HG02759 (cell line): ENCODE results near the gene KRTAP10-9.
"Not testable (repeated sequence)": the region's sequence is repeated elsewhere in the genome, so short reads cannot be mapped to it uniquely, and the experiment has no call there.

ENCODE experiments used
- ATAC-seq: cut with Tn5 transposase; IDR thresholded peaks from one replicate; pipeline ENCODE4 v1.9.1; 2021; ENCODE audit warnings: mild to moderate bottlenecking, moderate library complexity; ENCODE audit not compliant: unreplicated experiment

Gene KRTAP10-9

GRCh38 chr21:44626673-44627143, at the start of gene KRTAP10-9:
Gene KRTAP10-9, plus strand, starts transcription at chr21:44627093. Its CDS starts 79 bp downstream, at chr21:44627172.
- ATAC-seq, result no peak

- no peak for ATAC-seq
These were observed 48.4 kb upstream of the KRTAP10-9 start for GRCh38 chr21:44578371-44579055.

- ATAC-seq, result no peak
These were observed 47.6 kb upstream of the KRTAP10-9 start for GRCh38 chr21:44579056-44579832.

GRCh38 chr21:44579833-44580144, 47.1 kb upstream of the KRTAP10-9 start:
- no peak for ATAC-seq

- not testable (repeated sequence) for ATAC-seq
These were observed 46.6 kb upstream of the KRTAP10-9 start, which contains the start of gene KRTAP10-5 for GRCh38 chr21:44580231-44580821. Gene KRTAP10-5, minus strand, starts transcription at chr21:44580604. Its CDS starts 26 bp downstream, at chr21:44580578.

- ATAC-seq, result no peak
These were observed 45.7 kb upstream of the KRTAP10-9 start for GRCh38 chr21:44581158-44581557.

- ATAC-seq, result no peak
These were observed 44.8 kb upstream of the KRTAP10-9 start for GRCh38 chr21:44582055-44582454.

GRCh38 chr21:44583089-44583799, 43.6 kb upstream of the KRTAP10-9 start:
- no peak for ATAC-seq

GRCh38 chr21:44583800-44584147, 43.1 kb upstream of the KRTAP10-9 start:
- no peak for ATAC-seq

- ATAC-seq, result no peak
These were observed 41.0 kb upstream of the KRTAP10-9 start for GRCh38 chr21:44585892-44586291.

- ATAC-seq, result no peak
These were observed 37.8 kb upstream of the KRTAP10-9 start for GRCh38 chr21:44589094-44589493.

- no peak for ATAC-seq
These were observed 37.1 kb upstream of the KRTAP10-9 start for GRCh38 chr21:44589586-44590305.

GRCh38 chr21:44590311-44590721, 36.6 kb upstream of the KRTAP10-9 start:
- ATAC-seq, result no peak

GRCh38 chr21:44590897-44591800, 35.7 kb upstream of the KRTAP10-9 start:
- ATAC-seq, result not testable (repeated sequence)

- ATAC-seq, result not testable (repeated sequence)
These were observed 35.1 kb upstream of the KRTAP10-9 start for GRCh38 chr21:44591801-44592130.

GRCh38 chr21:44592446-44593311, 34.2 kb upstream of the KRTAP10-9 start, which contains the start of gene KRTAP10-6:
Gene KRTAP10-6, minus strand, starts transcription at chr21:44592505. Its CDS starts 21 bp downstream, at chr21:44592484.
- no peak for ATAC-seq

GRCh38 chr21:44593598-44594405, 33.1 kb upstream of the KRTAP10-9 start:
- ATAC-seq, result no peak
